WTC11 (cell line): ENCODE measurements around the gene FBLN7. TPM values are rescaled to one million over a fixed set of nuclear protein-coding genes. Genes with fewer than 3 reads are reported as not detected.

ENCODE experiments used
- ATAC-seq: fragments of 200-7000 bp; cut with Tn5 transposase; 2 replicates; pipeline ENCODE4 v1.10.0; 2021; ENCODE audit warnings: mild to moderate bottlenecking, moderate library complexity
- CTCF ChIA-PET: fragments of 300-600 bp; sonication (Branson Sonifier 250); formaldehyde crosslinking; loops from one replicate; lab custom pipeline; 2021; ENCODE audit warnings: antibody characterized with exemption; lab: Charles Lee
- POLR2A ChIA-PET: fragments of 350-600 bp; sonication (Branson Sonifier 250); formaldehyde crosslinking; loops from one replicate; lab custom pipeline; 2021; ENCODE audit warnings: antibody characterized with exemption; lab: Charles Lee
- DNase-seq: peaks from one replicate; pipeline ENCODE4 v3.0.0; 2021; ENCODE audit warnings: low spot score
- H3K27ac Mint-ChIP-seq: 2 replicates; pipeline ENCODE4 v1.8.0; 2021; ENCODE audit warnings: mixed read lengths
- H3K27me3 Mint-ChIP-seq: 2 replicates; pipeline ENCODE4 v1.8.0; 2021; ENCODE audit warnings: low read depth, mild to moderate bottlenecking, moderate library complexity, mixed read lengths
- H3K36me3 Mint-ChIP-seq: 2 replicates; pipeline ENCODE4 v1.8.0; 2021; ENCODE audit warnings: mixed read lengths
- H3K4me1 Mint-ChIP-seq: 2 replicates; pipeline ENCODE4 v1.8.0; 2022; ENCODE audit warnings: mixed read lengths
- H3K4me3 Mint-ChIP-seq: 2 replicates; pipeline ENCODE4 v1.8.0; 2021; ENCODE audit warnings: mild to moderate bottlenecking, moderate library complexity, mixed read lengths
- H3K9me3 Mint-ChIP-seq: 2 replicates; pipeline ENCODE4 v1.8.0; 2021; ENCODE audit warnings: mixed read lengths
- MXD4 ChIP-seq: fragments of 250-450 bp; sonication (Bioruptor Pico); IDR thresholded peaks from 2 replicates; pipeline ENCODE4 v1.8.0; 2021; ENCODE audit warnings: mild to moderate bottlenecking, moderate library complexity, borderline replicate concordance
- NR3C1 ChIP-seq: sonication (generic); formaldehyde crosslinking; conservative IDR thresholded peaks from 2 replicates; pipeline ENCODE4 v1.8.1; 2023; ENCODE audit warnings: low read depth, mild to moderate bottlenecking, missing genetic modification reagents
- PRRX2 ChIP-seq: fragments of 250-450 bp; sonication (Bioruptor Pico); IDR thresholded peaks from 2 replicates; pipeline ENCODE4 v1.8.0; 2021; ENCODE audit warnings: mild to moderate bottlenecking
- RELA ChIP-seq: sonication (generic); formaldehyde crosslinking; IDR thresholded peaks from 2 replicates; pipeline ENCODE4 v1.8.1; 2022; ENCODE audit warnings: missing genetic modification reagents, mild to moderate bottlenecking, borderline replicate concordance
- ZNF121 ChIP-seq: sonication (generic); formaldehyde crosslinking; IDR thresholded peaks from 2 replicates; pipeline ENCODE4 v1.8.0; 2023; ENCODE audit warnings: missing genetic modification reagents
- ZNF219 ChIP-seq: sonication (generic); formaldehyde crosslinking; IDR thresholded peaks from 2 replicates; pipeline ENCODE4 v1.8.0; 2023; ENCODE audit warnings: missing genetic modification reagents, mild to moderate bottlenecking, borderline replicate concordance
- ZNF423 ChIP-seq: fragments of 250-450 bp; sonication (Bioruptor Pico); IDR thresholded peaks from 2 replicates; pipeline ENCODE4 v2.1.2; 2022; ENCODE audit warnings: mild to moderate bottlenecking, moderate library complexity
- total RNA-seq: library from RNA; stranded (reverse); gene quantifications from 3 replicates; pipeline ENCODE4 v1.2.3, GENCODE V29; 2021
- TF ChIP-seq, protein P1 (sequence below): sonication (generic); formaldehyde crosslinking; IDR thresholded peaks from 2 replicates; pipeline ENCODE4 v1.8.1; 2023; ENCODE audit warnings: mild to moderate bottlenecking, missing genetic modification reagents, moderate library complexity
- TF ChIP-seq, protein P2 (sequence below): sonication (generic); formaldehyde crosslinking; IDR thresholded peaks from 2 replicates; pipeline ENCODE4 v1.8.1; 2022; ENCODE audit warnings: mild to moderate bottlenecking, missing genetic modification reagents, moderate library complexity, borderline replicate concordance
- TF ChIP-seq, protein P3 (sequence below): fragments of 250-450 bp; sonication (Bioruptor Pico); IDR thresholded peaks from 2 replicates; pipeline ENCODE4 v1.9.0; 2021; ENCODE audit warnings: mild to moderate bottlenecking
- TF ChIP-seq, protein P4 (sequence below): sonication (generic); formaldehyde crosslinking; IDR thresholded peaks from 2 replicates; pipeline ENCODE4 v1.8.0; 2023; ENCODE audit warnings: missing genetic modification reagents, mild to moderate bottlenecking, borderline replicate concordance

Gene FBLN7
- total RNA-seq, 1 experiment from 2014 or later: 0.55 TPM

DNA sequence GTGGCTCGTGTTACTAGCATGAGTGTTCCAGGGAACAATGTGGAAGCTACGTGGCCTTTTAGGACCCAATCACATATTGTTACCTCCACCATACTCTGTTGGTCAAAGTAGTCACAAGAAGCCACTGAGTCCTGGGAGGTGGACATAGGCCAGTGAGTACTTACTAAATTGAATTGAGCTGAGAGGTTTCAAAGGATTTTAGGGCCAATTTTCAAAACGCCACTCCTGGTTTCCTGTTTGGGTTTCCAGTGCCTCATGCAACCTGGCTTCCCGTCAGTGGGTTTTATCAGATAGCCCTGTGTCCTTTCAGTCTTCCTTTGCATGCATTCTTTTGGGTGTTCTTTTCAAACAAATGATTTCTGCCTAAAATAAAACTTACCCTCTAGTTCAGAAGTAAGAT lies 56.3 kb downstream of the FBLN7 start:
- Mint-ChIP-seq H3K9me3 (peaks cover under 1% of the 10 kb centered on the region; the same call in 1 of the 2 replicates), H3K27me3 (no peaks in the 10 kb centered on the region), H3K4me1 (no peaks in the 10 kb centered on the region)
- TF ChIP-seq, protein P1, sequence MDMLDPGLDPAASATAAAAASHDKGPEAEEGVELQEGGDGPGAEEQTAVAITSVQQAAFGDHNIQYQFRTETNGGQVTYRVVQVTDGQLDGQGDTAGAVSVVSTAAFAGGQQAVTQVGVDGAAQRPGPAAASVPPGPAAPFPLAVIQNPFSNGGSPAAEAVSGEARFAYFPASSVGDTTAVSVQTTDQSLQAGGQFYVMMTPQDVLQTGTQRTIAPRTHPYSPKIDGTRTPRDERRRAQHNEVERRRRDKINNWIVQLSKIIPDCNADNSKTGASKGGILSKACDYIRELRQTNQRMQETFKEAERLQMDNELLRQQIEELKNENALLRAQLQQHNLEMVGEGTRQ (CRISPR knock-in tag): no peak
- TF ChIP-seq, protein P2, sequence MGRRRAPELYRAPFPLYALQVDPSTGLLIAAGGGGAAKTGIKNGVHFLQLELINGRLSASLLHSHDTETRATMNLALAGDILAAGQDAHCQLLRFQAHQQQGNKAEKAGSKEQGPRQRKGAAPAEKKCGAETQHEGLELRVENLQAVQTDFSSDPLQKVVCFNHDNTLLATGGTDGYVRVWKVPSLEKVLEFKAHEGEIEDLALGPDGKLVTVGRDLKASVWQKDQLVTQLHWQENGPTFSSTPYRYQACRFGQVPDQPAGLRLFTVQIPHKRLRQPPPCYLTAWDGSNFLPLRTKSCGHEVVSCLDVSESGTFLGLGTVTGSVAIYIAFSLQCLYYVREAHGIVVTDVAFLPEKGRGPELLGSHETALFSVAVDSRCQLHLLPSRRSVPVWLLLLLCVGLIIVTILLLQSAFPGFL (CRISPR knock-in tag): no peak
- TF ChIP-seq MXD4 (CRISPR knock-in tag) (no peak), PRRX2 (no peak), RELA (CRISPR knock-in tag) (no peak), ZNF219 (CRISPR knock-in tag) (no peak)
- TF ChIP-seq, protein P3, sequence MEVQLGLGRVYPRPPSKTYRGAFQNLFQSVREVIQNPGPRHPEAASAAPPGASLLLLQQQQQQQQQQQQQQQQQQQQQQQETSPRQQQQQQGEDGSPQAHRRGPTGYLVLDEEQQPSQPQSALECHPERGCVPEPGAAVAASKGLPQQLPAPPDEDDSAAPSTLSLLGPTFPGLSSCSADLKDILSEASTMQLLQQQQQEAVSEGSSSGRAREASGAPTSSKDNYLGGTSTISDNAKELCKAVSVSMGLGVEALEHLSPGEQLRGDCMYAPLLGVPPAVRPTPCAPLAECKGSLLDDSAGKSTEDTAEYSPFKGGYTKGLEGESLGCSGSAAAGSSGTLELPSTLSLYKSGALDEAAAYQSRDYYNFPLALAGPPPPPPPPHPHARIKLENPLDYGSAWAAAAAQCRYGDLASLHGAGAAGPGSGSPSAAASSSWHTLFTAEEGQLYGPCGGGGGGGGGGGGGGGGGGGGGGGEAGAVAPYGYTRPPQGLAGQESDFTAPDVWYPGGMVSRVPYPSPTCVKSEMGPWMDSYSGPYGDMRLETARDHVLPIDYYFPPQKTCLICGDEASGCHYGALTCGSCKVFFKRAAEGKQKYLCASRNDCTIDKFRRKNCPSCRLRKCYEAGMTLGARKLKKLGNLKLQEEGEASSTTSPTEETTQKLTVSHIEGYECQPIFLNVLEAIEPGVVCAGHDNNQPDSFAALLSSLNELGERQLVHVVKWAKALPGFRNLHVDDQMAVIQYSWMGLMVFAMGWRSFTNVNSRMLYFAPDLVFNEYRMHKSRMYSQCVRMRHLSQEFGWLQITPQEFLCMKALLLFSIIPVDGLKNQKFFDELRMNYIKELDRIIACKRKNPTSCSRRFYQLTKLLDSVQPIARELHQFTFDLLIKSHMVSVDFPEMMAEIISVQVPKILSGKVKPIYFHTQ (CRISPR knock-in tag): no peak
- TF ChIP-seq, all 79 proteins: peak for 0
- ATAC-seq (no peak), DNase-seq (no peak)
- H3K36me3 Mint-ChIP-seq: no peaks in the 10 kb centered on the region
- CTCF ChIA-PET: no interaction called here
- H3K4me3 Mint-ChIP-seq: no peak overlapping the region
- no peak overlapping the region for H3K27ac Mint-ChIP-seq
- POLR2A ChIA-PET: interaction anchor here (1.2 kb wide), 1 partner anchor 383 kb away, joined by 9 read pairs; no protein-coding TSS in a partner anchor

DNA sequence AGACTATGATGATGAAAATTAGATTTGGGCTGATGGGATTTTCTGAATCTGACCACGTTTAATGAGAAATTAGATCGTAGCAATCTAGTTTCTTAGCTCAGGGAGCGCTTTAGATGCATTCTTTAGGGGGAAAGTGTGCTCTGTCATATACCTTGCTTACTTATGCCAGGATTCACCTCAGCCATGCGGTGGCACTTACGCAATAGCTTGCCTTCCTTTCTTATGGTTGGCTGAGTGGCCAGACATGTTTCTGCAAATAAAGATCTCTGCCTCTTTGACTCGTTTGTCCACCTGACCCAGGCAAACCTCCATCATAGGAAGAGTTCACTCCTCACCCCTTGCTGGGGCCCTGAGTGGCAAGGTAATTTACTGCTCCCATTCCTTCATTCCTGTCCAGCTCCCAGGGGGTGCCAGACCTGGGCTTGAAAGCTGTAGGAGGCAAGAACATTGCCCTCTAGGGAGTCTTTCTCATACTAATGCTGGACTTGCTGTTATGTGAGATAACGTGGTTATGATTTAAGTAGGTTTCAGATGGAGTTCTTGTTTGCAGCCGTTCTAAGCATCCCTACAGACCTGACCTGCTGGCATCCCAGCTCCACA lies 57.1 kb downstream of the FBLN7 start:
- ChIA-PET CTCF (interaction anchor here (0.5 kb wide), 1 partner anchor 94 kb away, joined by 4 read pairs; no protein-coding TSS in a partner anchor), POLR2A (no interaction called here)
- no peak for ATAC-seq
- DNase-seq: no peak
- H3K36me3 Mint-ChIP-seq: no peaks in the 10 kb centered on the region
- TF ChIP-seq NR3C1 (no peak), ZNF423 (CRISPR knock-in tag) (0 out of 2 replicates have a peak, but pooled peaks have one; percentile 8)
- peaks cover 8% of the 10 kb centered on the region for H3K9me3 Mint-ChIP-seq
- no peaks in the 10 kb centered on the region for H3K4me1 Mint-ChIP-seq
- H3K27ac Mint-ChIP-seq: no peak overlapping the region
- no peak overlapping the region for H3K4me3 Mint-ChIP-seq
- no peaks in the 10 kb centered on the region for H3K27me3 Mint-ChIP-seq

DNA sequence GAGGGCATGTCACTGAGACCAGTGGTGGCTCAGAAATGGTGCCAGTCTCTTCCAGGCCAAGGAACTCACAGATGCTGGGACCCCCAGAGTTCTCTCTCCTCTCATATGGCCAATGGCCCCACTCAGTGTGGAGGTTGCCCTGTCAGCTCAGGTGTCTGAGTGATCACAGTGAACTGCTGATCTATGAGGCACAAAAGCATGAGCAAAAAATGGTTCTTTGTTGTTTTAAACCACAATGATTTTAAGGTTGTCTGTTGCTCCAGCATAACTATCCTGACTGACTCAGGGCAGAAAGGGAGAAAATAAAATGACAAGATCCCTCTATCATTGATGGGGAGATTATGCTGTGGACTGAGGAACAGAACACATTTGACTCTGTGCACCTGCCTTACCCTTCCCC lies 57.8 kb downstream of the FBLN7 start:
- no peaks in the 10 kb centered on the region for H3K4me1 Mint-ChIP-seq
- no peak for DNase-seq
- H3K9me3 Mint-ChIP-seq: peaks cover 9% of the 10 kb centered on the region
- no peak overlapping the region for H3K4me3 Mint-ChIP-seq
- no peak overlapping the region for H3K27ac Mint-ChIP-seq
- ATAC-seq: no peak
- no peaks in the 10 kb centered on the region for H3K27me3 Mint-ChIP-seq
- ChIA-PET POLR2A (no interaction called here), CTCF (interaction anchor here (0.5 kb wide), 1 partner anchor 93 kb away, joined by 4 read pairs; no protein-coding TSS in a partner anchor)
- H3K36me3 Mint-ChIP-seq: no peaks in the 10 kb centered on the region
- TF ChIP-seq ZNF121 (CRISPR knock-in tag): no peak
- TF ChIP-seq, protein P4, sequence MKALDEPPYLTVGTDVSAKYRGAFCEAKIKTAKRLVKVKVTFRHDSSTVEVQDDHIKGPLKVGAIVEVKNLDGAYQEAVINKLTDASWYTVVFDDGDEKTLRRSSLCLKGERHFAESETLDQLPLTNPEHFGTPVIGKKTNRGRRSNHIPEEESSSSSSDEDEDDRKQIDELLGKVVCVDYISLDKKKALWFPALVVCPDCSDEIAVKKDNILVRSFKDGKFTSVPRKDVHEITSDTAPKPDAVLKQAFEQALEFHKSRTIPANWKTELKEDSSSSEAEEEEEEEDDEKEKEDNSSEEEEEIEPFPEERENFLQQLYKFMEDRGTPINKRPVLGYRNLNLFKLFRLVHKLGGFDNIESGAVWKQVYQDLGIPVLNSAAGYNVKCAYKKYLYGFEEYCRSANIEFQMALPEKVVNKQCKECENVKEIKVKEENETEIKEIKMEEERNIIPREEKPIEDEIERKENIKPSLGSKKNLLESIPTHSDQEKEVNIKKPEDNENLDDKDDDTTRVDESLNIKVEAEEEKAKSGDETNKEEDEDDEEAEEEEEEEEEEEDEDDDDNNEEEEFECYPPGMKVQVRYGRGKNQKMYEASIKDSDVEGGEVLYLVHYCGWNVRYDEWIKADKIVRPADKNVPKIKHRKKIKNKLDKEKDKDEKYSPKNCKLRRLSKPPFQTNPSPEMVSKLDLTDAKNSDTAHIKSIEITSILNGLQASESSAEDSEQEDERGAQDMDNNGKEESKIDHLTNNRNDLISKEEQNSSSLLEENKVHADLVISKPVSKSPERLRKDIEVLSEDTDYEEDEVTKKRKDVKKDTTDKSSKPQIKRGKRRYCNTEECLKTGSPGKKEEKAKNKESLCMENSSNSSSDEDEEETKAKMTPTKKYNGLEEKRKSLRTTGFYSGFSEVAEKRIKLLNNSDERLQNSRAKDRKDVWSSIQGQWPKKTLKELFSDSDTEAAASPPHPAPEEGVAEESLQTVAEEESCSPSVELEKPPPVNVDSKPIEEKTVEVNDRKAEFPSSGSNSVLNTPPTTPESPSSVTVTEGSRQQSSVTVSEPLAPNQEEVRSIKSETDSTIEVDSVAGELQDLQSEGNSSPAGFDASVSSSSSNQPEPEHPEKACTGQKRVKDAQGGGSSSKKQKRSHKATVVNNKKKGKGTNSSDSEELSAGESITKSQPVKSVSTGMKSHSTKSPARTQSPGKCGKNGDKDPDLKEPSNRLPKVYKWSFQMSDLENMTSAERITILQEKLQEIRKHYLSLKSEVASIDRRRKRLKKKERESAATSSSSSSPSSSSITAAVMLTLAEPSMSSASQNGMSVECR (CRISPR knock-in tag): no peak
